ENCODE data around the gene CSPG5. TPM values are rescaled to one million over a fixed set of nuclear protein-coding genes. Genes with fewer than 3 reads are reported as not detected.

CSPG5 gene
- total and polyA plus RNA-seq, 2 donors (not counting 1 experiment from before 2014, with no cell fraction given): 0.04 to 0.99 TPM

DNA sequence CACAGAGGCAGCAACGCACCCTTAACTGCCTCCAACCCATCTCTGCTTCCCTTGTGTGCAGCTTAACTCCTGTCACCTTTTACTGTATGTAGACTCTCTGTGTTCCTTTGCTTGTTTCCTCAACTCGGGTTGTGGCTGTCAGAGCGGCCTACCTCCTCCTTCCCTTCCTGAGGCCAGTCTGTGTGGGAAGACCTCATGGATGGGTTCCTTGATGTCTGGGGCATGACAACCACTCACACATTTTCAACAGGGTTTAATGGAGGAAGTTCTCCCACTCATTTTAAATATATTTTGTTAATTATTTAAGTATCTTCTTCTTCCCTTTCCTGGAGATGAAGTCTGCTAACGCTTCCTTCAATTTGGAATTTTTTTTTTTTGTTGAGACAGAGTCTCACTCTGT is 1.8 kb upstream of the CSPG5 start:
- WGBS (ENCODE audit: insufficient coverage): 86% methylated on average over 1 of the region's 4 CpGs
- no peak overlapping the region for H3K9ac ChIP-seq (ENCODE audit: low read length)
- H3K79me2 ChIP-seq (ENCODE audit: control insufficient read depth, insufficient read depth, low read length): no peaks in the 10 kb centered on the region
- intact Hi-C loops (cut with micrococcal nuclease): no loop called here
- H3K36me3 ChIP-seq (replicated peaks in 1 of 2; ENCODE audit: control extremely low read depth in 1 of 2, control insufficient read depth in 1 of 2, extremely low read depth in 1 of 2, insufficient read depth in 2 of 2, low read length in 1 of 2): peaks cover 0 to 4% of the 10 kb centered on the region in 2 experiments
- no peak for ATAC-seq (ENCODE audit: low read depth)
- Mint-ChIP-seq H3K4me1 (no peaks in the 10 kb centered on the region), H3K9me3 (ENCODE audit: insufficient read depth) (no peaks in the 10 kb centered on the region), H3K4me3 (peak overlapping the region; percentile 78), H3K27ac (no peak overlapping the region), H3K27me3 (peaks cover 14% of the 10 kb centered on the region)
- H2AFZ ChIP-seq (ENCODE audit: insufficient read depth, low read depth, low read length, poor library complexity, severe bottlenecking): no peak overlapping the region
- DNase-seq: no peak
- H3K9me3 ChIP-seq (ENCODE audit: control extremely low read depth in 1 of 3, control insufficient read depth in 2 of 3, insufficient read depth in 1 of 3, low read length in 2 of 3): peaks cover 0 to 9% (median 0%) of the 10 kb centered on the region in 3 donors
- no peak for TF ChIP-seq EZH2 (IDR thresholded peaks at IDR 0.05; ENCODE audit: borderline replicate concordance, insufficient read depth, low read depth, low read length, poor library complexity, severe bottlenecking)
- TF ChIP-seq, protein P1, sequence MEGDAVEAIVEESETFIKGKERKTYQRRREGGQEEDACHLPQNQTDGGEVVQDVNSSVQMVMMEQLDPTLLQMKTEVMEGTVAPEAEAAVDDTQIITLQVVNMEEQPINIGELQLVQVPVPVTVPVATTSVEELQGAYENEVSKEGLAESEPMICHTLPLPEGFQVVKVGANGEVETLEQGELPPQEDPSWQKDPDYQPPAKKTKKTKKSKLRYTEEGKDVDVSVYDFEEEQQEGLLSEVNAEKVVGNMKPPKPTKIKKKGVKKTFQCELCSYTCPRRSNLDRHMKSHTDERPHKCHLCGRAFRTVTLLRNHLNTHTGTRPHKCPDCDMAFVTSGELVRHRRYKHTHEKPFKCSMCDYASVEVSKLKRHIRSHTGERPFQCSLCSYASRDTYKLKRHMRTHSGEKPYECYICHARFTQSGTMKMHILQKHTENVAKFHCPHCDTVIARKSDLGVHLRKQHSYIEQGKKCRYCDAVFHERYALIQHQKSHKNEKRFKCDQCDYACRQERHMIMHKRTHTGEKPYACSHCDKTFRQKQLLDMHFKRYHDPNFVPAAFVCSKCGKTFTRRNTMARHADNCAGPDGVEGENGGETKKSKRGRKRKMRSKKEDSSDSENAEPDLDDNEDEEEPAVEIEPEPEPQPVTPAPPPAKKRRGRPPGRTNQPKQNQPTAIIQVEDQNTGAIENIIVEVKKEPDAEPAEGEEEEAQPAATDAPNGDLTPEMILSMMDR (IDR thresholded peaks at IDR 0.05): no peak
- no peak overlapping the region for H3K4me3 ChIP-seq (ENCODE audit: control extremely low read depth in 1 of 5, extremely low read depth in 1 of 5, insufficient read depth in 1 of 5, low read depth in 2 of 5, low read length in 4 of 5)
- H3K27ac ChIP-seq (ENCODE audit: low read length in 2 of 2): no peak overlapping the region
- CTCF ChIA-PET: no interaction called here
- no peaks in the 10 kb centered on the region for H4K20me1 ChIP-seq (ENCODE audit: control insufficient read depth, insufficient read depth, low read length, poor library complexity, severe bottlenecking)
- POLR2A ChIA-PET: no interaction called here
- no peak overlapping the region for H3K4me2 ChIP-seq (replicated peaks; ENCODE audit: low read depth, low read length, poor library complexity, severe bottlenecking)
- H3K4me1 ChIP-seq (ENCODE audit: control insufficient read depth in 2 of 2, insufficient read depth in 2 of 2, low read length in 2 of 2): peaks cover 15% of the 10 kb centered on the region in 2 donors
- peaks cover 0 to 32% (median 22%) of the 10 kb centered on the region in 4 experiments for H3K27me3 ChIP-seq (replicated peaks in 1 of 4; ENCODE audit: control extremely low read depth in 1 of 4, control insufficient read depth in 3 of 4, insufficient read depth in 4 of 4, low read length in 3 of 4)

DNA sequence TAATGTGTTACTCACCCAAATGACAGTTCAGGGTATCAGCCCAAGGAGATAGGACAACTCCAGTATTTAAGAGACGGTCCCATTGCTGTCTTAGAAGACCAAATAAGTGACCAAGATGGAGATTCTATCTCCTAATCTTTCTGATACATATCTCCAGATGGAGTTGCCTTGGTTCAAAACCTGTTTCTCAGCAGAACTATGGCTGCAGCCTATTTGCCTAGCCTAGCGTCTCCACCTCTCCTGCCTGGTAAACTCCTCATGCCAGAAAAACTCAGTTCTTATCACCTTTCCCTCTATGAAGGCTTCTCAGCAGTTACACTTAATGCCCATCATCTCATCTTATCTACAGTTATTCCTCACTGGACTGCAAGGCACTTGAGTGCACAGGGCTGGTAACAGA is 1.2 kb upstream of the CSPG5 start:
- no peaks in the 10 kb centered on the region for H3K4me1 Mint-ChIP-seq
- H3K27me3 Mint-ChIP-seq: peaks cover 17% of the 10 kb centered on the region
- no peak overlapping the region for H3K27ac Mint-ChIP-seq
- H3K4me2 ChIP-seq (replicated peaks; ENCODE audit: low read depth, low read length, poor library complexity, severe bottlenecking): no peak overlapping the region
- CTCF ChIA-PET: no interaction called here
- H2AFZ ChIP-seq (ENCODE audit: insufficient read depth, low read depth, low read length, poor library complexity, severe bottlenecking): no peak overlapping the region
- H3K4me1 ChIP-seq (ENCODE audit: control insufficient read depth in 2 of 2, insufficient read depth in 2 of 2, low read length in 2 of 2): peaks cover 15% of the 10 kb centered on the region in 2 donors
- no peak overlapping the region for H3K27ac ChIP-seq (ENCODE audit: low read length in 2 of 2)
- H3K9me3 ChIP-seq (ENCODE audit: control extremely low read depth in 1 of 3, control insufficient read depth in 2 of 3, insufficient read depth in 1 of 3, low read length in 2 of 3): peaks cover 0 to 9% (median 0%) of the 10 kb centered on the region in 3 donors
- no peaks in the 10 kb centered on the region for H3K36me3 ChIP-seq (replicated peaks in 1 of 2; ENCODE audit: control extremely low read depth in 1 of 2, control insufficient read depth in 1 of 2, extremely low read depth in 1 of 2, insufficient read depth in 2 of 2, low read length in 1 of 2)
- 81% methylated on average over 2 of the region's 2 CpGs for WGBS (ENCODE audit: insufficient coverage)
- H3K79me2 ChIP-seq (ENCODE audit: control insufficient read depth, insufficient read depth, low read length): no peaks in the 10 kb centered on the region
- H3K4me3 Mint-ChIP-seq: peak overlapping the region; percentile 78
- H3K9me3 Mint-ChIP-seq (ENCODE audit: insufficient read depth): no peaks in the 10 kb centered on the region
- no peaks in the 10 kb centered on the region for H4K20me1 ChIP-seq (ENCODE audit: control insufficient read depth, insufficient read depth, low read length, poor library complexity, severe bottlenecking)
- no peak for TF ChIP-seq EZH2 (IDR thresholded peaks at IDR 0.05; ENCODE audit: borderline replicate concordance, insufficient read depth, low read depth, low read length, poor library complexity, severe bottlenecking)
- TF ChIP-seq, protein P1 (IDR thresholded peaks at IDR 0.05): no peak
- peaks cover 0 to 32% (median 22%) of the 10 kb centered on the region in 4 experiments for H3K27me3 ChIP-seq (replicated peaks in 1 of 4; ENCODE audit: control extremely low read depth in 1 of 4, control insufficient read depth in 3 of 4, insufficient read depth in 4 of 4, low read length in 3 of 4)
- no peak overlapping the region for H3K4me3 ChIP-seq (ENCODE audit: control extremely low read depth in 1 of 5, extremely low read depth in 1 of 5, insufficient read depth in 1 of 5, low read depth in 2 of 5, low read length in 4 of 5)
- intact Hi-C loops (cut with micrococcal nuclease): no loop called here
- DNase-seq (peak; percentile 17), ATAC-seq (ENCODE audit: low read depth) (no peak)
- POLR2A ChIA-PET: no interaction called here
- no peak overlapping the region for H3K9ac ChIP-seq (ENCODE audit: low read length)
